NB4 (cell line): ENCODE results near the gene C1orf105.

ENCODE experiments used
- MYC ChIP-seq: IDR thresholded peaks from 2 replicates; pipeline ENCODE4 v1.6.1; 2011; ENCODE audit warnings: low read depth, low read length
- POLR2A ChIP-seq: IDR thresholded peaks from 2 replicates; pipeline ENCODE4 v1.6.1; 2011; ENCODE audit warnings: mild to moderate bottlenecking; ENCODE audit not compliant: insufficient read length; ENCODE audit errors: extremely low read depth
- TF ChIP-seq, protein P1 (sequence below): IDR thresholded peaks from one replicate; pipeline ENCODE4 v1.5.1; 2012; ENCODE audit warnings: low read depth, low read length

DNA sequence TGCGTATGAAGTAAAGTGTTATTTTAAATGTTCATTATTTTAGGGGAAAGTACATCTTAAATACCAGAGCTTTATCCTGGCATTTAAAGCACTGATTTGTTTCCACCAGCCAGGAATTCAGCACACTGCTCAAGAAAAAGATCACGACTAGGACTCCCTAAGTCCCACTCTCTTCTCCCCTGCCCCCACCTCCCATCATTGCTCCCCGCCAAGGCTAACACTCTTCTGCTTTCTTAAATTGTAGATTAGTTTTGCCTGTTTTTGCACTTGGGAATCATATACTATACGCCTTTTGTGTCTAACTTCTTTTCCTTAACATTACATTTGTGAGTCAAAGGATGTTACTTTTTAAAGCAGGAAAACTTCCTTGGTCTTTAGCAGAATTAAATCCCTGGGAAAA is 37.5 kb upstream of the C1orf105 start:
- no peak for TF ChIP-seq POLR2A
- TF ChIP-seq, protein P1, sequence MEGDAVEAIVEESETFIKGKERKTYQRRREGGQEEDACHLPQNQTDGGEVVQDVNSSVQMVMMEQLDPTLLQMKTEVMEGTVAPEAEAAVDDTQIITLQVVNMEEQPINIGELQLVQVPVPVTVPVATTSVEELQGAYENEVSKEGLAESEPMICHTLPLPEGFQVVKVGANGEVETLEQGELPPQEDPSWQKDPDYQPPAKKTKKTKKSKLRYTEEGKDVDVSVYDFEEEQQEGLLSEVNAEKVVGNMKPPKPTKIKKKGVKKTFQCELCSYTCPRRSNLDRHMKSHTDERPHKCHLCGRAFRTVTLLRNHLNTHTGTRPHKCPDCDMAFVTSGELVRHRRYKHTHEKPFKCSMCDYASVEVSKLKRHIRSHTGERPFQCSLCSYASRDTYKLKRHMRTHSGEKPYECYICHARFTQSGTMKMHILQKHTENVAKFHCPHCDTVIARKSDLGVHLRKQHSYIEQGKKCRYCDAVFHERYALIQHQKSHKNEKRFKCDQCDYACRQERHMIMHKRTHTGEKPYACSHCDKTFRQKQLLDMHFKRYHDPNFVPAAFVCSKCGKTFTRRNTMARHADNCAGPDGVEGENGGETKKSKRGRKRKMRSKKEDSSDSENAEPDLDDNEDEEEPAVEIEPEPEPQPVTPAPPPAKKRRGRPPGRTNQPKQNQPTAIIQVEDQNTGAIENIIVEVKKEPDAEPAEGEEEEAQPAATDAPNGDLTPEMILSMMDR, result no peak
- no peak for TF ChIP-seq MYC
